ENCODE results near the gene ZNF429. TPM values are rescaled to one million over a fixed set of nuclear protein-coding genes. Genes with fewer than 3 reads are reported as not detected.
"Not testable (repeated sequence)": the region's sequence is repeated elsewhere in the genome, so short reads cannot be mapped to it uniquely, and the experiment has no call there.

Gene ZNF429
- total RNA-seq, 2 donors from 2014 or later: 7.2 to 9.8 TPM

DNA sequence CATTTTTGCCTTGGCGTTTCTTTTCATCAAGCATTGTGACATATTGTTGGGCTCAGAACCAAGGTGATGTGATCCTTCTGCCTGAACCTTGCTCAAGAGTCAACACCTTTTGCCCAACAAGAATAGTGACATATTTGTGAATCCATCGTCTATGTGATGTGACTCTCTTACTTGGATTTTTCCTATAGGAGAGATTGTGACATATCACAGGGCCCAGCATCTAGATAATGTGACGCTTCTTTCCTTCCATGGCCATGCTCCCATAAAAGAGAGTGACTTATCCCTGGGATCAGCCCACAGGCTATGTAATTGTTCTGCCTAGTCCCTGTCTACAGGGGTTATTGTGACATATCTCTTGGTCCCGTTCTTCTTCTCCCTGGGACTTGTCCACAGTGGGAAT lies 8.5 kb upstream of the ZNF429 start:
- no peak for DNase-seq (ENCODE audit: low spot score)
- Histone ChIP-seq H3K27ac (no peak overlapping the region), H3K9me3 (no peaks in the 10 kb centered on the region), H3K27me3 (no peaks in the 10 kb centered on the region), H3K4me1 (no peaks in the 10 kb centered on the region), H3K4me3 (no peak overlapping the region), H3K36me3 (no peaks in the 10 kb centered on the region)
- TF ChIP-seq, protein P1, sequence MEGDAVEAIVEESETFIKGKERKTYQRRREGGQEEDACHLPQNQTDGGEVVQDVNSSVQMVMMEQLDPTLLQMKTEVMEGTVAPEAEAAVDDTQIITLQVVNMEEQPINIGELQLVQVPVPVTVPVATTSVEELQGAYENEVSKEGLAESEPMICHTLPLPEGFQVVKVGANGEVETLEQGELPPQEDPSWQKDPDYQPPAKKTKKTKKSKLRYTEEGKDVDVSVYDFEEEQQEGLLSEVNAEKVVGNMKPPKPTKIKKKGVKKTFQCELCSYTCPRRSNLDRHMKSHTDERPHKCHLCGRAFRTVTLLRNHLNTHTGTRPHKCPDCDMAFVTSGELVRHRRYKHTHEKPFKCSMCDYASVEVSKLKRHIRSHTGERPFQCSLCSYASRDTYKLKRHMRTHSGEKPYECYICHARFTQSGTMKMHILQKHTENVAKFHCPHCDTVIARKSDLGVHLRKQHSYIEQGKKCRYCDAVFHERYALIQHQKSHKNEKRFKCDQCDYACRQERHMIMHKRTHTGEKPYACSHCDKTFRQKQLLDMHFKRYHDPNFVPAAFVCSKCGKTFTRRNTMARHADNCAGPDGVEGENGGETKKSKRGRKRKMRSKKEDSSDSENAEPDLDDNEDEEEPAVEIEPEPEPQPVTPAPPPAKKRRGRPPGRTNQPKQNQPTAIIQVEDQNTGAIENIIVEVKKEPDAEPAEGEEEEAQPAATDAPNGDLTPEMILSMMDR (IDR thresholded peaks at IDR 0.05): no peak

DNA sequence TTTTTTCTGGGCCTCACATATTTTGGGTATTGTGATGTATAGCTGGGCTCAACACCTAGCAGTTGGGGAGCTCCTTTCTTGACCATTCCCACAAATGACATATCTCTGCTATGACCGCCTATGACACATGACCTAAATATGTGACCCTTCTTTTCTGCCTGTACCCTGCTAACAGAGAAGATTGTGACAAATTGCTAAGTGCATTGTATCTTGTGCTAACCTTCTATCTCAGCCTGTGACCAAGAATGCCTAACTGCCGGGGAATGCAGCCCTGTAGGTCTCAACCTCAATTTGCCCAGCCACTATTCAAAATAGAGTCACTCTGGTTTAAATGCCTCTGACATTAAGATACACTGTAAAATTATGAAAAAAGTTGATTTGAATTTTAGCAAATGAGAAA lies 6.8 kb upstream of the ZNF429 start:
- H3K4me1 ChIP-seq: no peaks in the 10 kb centered on the region
- DNase-seq (ENCODE audit: low spot score): no peak
- H3K36me3 ChIP-seq: no peaks in the 10 kb centered on the region
- H3K27ac ChIP-seq: no peak overlapping the region
- H3K9me3 ChIP-seq: no peaks in the 10 kb centered on the region
- H3K4me3 ChIP-seq: no peak overlapping the region
- TF ChIP-seq, protein P1 (IDR thresholded peaks at IDR 0.05): no peak
- no peaks in the 10 kb centered on the region for H3K27me3 ChIP-seq

DNA sequence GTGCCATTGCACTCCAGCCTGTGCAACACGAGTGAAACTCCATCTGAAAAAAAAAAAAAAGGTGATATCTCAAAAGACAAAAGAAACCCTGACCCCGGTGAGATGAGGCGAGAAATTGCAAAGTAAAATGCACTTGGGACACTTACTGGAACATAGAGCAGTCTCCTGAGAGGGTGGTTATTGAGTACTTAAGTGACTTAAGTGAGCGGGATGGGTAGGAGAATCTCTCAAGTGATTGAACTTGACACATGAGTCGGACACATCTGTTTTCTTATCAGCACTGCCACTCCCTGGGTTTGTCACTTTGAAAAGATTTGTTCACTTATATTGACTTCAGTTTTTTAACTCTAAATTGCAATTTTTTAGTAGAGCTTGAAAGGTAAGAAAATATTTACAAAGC lies 2.8 kb downstream of the ZNF429 start:
- H3K27me3 ChIP-seq: no peaks in the 10 kb centered on the region
- H3K9me3 ChIP-seq: no peaks in the 10 kb centered on the region
- TF ChIP-seq, protein P1 (IDR thresholded peaks at IDR 0.05): no peak
- no peak overlapping the region for H3K4me3 ChIP-seq
- H3K27ac ChIP-seq: no peak overlapping the region
- no peak for DNase-seq (ENCODE audit: low spot score)
- no peaks in the 10 kb centered on the region for H3K36me3 ChIP-seq
- peaks cover 0 to 36% of the 10 kb centered on the region in 2 donors for H3K4me1 ChIP-seq

DNA sequence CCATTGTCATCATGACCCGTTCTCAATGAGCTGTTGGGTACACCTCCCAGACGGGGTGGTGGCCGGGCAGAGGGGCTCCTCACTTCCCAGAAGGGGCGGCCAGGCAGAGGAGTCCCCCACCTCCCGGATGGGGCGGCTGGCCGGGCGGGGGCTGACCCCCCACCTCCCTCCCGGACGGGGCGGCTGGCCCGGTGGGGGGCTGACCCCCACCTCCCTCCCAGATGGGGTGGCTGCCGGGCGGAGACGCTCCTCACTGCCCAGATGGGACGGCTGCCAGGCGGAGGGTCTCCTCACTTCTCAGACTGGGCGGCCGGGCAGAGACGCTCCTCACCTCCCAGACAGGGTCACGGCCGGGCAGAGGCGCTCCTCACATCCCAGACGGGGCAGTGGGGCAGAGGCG lies 5.7 kb downstream of the ZNF429 start:
- not testable (repeated sequence) for H3K4me3 ChIP-seq; DNase-seq (ENCODE audit: low spot score); H3K36me3 ChIP-seq; H3K27me3 ChIP-seq; H3K9me3 ChIP-seq; H3K27ac ChIP-seq
- H3K4me1 ChIP-seq: peaks cover 0 to 29% of the 10 kb centered on the region in 2 donors

DNA sequence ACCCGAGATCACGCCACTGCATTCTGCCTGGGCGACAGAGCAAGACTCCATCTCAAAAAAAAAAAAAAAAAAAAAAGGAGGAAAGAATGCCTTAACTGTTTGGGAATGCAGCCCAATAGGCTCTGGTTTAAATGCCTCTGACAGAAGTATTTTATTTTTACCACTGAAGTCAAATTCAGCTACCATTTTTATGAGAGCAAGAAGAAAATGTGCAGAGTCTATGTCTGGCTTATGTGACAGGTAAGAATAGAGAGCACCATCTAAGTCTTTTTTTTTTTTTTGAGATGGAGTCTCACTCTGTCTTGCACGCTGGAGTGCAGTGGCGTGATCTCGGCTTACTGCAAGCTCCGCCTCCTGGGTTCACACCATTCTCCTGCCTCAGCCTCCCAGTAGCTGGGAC lies 7.2 kb downstream of the ZNF429 start:
- not testable (repeated sequence) for H3K36me3 ChIP-seq; DNase-seq (ENCODE audit: low spot score); H3K9me3 ChIP-seq; H3K27me3 ChIP-seq; H3K27ac ChIP-seq; H3K4me3 ChIP-seq
- peaks cover 0 to 18% of the 10 kb centered on the region in 2 donors for H3K4me1 ChIP-seq

DNA sequence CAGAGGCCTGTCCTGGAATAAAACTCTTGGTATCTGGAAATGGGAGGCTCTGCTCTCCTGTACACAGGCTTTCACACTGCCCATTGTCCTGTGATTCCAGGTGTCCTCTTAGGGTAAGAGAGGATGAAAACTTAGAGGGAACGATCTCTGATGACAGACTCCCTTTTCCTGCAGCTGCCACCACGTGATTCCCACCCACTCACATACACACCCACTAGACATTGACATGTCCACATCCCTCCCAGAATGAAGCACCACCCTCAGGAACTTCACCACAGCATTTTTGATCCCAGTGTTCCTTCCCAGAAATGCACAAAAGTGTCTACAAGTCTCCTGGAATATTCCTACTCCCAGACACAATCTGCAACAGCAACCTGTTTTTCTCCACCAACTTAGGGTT lies 8.2 kb downstream of the ZNF429 start:
- no peak overlapping the region for H3K27ac ChIP-seq

DNA sequence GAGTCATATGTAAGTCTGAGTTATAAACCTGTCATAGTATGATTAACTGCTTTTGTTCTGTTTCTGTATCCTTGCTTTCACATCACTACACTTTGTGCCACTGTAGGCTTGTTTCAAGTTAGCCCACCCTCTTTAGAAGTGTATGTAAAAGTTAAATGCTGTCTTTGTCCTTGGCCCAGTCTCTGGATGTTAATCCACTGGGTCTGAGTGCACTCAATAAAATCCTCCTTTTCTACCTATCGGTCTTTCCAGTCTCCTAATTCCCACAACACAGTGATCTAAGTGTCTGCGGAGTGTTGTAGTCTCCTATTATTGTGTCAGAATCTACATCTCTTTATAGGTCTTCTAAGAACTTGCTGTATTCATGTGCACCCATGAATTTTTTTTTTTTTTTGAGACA lies 14.1 kb downstream of the ZNF429 start:
- Histone ChIP-seq H3K4me1 (no peaks in the 10 kb centered on the region), H3K27ac (no peak overlapping the region), H3K9me3 (peaks cover 10 to 40% of the 10 kb centered on the region in 2 donors), H3K4me3 (no peak overlapping the region), H3K27me3 (no peaks in the 10 kb centered on the region), H3K36me3 (peaks cover 35% of the 10 kb centered on the region)
- TF ChIP-seq, protein P1 (IDR thresholded peaks at IDR 0.05): no peak
- DNase-seq (ENCODE audit: low spot score): no peak

More for the DNA sequence above, 8.2 kb downstream of the ZNF429 start:
- Histone ChIP-seq H3K4me3 (no peak overlapping the region), H3K9me3 (peaks cover 0 to 9% of the 10 kb centered on the region in 2 donors), H3K36me3 (peaks cover 3% of the 10 kb centered on the region), H3K4me1 (peaks cover 0 to 11% of the 10 kb centered on the region in 2 donors), H3K27me3 (no peaks in the 10 kb centered on the region)
- TF ChIP-seq, protein P1 (IDR thresholded peaks at IDR 0.05): no peak
- DNase-seq (ENCODE audit: low spot score): no peak
